HEK293 (cell line): ENCODE results near the gene GGNBP2.
A peak's percentile ranks its signal among the peaks of the same experiment; 100 is the strongest.

Experiments used
- CTCF ChIA-PET: fragments of 350-600 bp; formaldehyde crosslinking; extraction: SDS; loops from one replicate; lab custom pipeline; 2021; ENCODE audit warnings: antibody characterized with exemption; lab: Yijun Ruan, JAX
- POLR2A ChIA-PET: fragments of 300-600 bp; formaldehyde crosslinking; extraction: SDS; loops from one replicate; lab custom pipeline; 2020; ENCODE audit warnings: antibody characterized with exemption, inconsistent platforms; lab: Yijun Ruan, JAX
- H3K27ac ChIP-seq: fragments of 200-500 bp; sonication (Bioruptor generic); 2 replicates; pipeline ENCODE4 v1.5.1; 2014; ENCODE audit warnings: low read depth, low read length, control low read depth, inconsistent platforms; ENCODE audit errors: extremely low read depth
- H3K36me3 ChIP-seq, 2 experiments: fragments of 200-500 bp in 1 of 2; sonication (Bioruptor generic) in 1 of 2; 1 replicate in 1 of 2; 2 replicates in 1 of 2; pipeline ENCODE4 v1.5.1; 2014 to 2017; ENCODE audit warnings: inconsistent platforms in 2 of 2, low read length in 2 of 2; ENCODE audit not compliant: control insufficient read depth in 2 of 2, insufficient read depth in 1 of 2
- H3K4me1 ChIP-seq: fragments of 200-500 bp; sonication (Bioruptor generic); 2 replicates; pipeline ENCODE4 v1.5.1; 2014; ENCODE audit warnings: mild to moderate bottlenecking, low read length, inconsistent platforms; ENCODE audit not compliant: control insufficient read depth, insufficient read depth
- H3K4me3 ChIP-seq: 2 replicates; pipeline ENCODE4 v1.5.1; 2011; ENCODE audit warnings: low read depth, mild to moderate bottlenecking, control low read depth, low read length, moderate library complexity
- H3K9me3 ChIP-seq: fragments of 200-500 bp; sonication (Bioruptor generic); 2 replicates; pipeline ENCODE4 v1.5.1; 2014; ENCODE audit warnings: low read depth, low read length, inconsistent platforms; ENCODE audit not compliant: control insufficient read depth, insufficient read depth
- KLF9 ChIP-seq: fragments of 450-650 bp; formaldehyde crosslinking; IDR thresholded peaks from 2 replicates; pipeline ENCODE4 v1.5.1; 2016; ENCODE audit warnings: missing biosample characterization, missing genetic modification characterization, low read depth
- SP2 ChIP-seq: fragments of 450-650 bp; formaldehyde crosslinking; IDR thresholded peaks from 2 replicates; pipeline ENCODE4 v1.5.1; 2016; ENCODE audit warnings: missing biosample characterization, missing genetic modification characterization
- TCF7L2 ChIP-seq: IDR thresholded peaks from 2 replicates; pipeline ENCODE4 v1.6.1; 2011; ENCODE audit warnings: low read depth, mild to moderate bottlenecking, inconsistent platforms, low read length, moderate library complexity, borderline replicate concordance
- ZBTB1 ChIP-seq: fragments of 450-650 bp; formaldehyde crosslinking; IDR thresholded peaks from 2 replicates; pipeline ENCODE4 v1.5.1; 2016; ENCODE audit warnings: missing biosample characterization, missing genetic modification characterization
- ZFHX2 ChIP-seq: fragments of 450-650 bp; formaldehyde crosslinking; conservative IDR thresholded peaks from 2 replicates; pipeline ENCODE4 v1.5.1; 2016; ENCODE audit warnings: missing biosample characterization, missing genetic modification characterization
- ZNF138 ChIP-seq: fragments of 450-650 bp; formaldehyde crosslinking; IDR thresholded peaks from 2 replicates; pipeline ENCODE4 v1.5.1; 2016; ENCODE audit warnings: missing biosample characterization, missing genetic modification characterization, borderline replicate concordance
- ZNF16 ChIP-seq: fragments of 450-650 bp; formaldehyde crosslinking; IDR thresholded peaks from 2 replicates; pipeline ENCODE4 v1.5.1; 2016; ENCODE audit warnings: low read depth, missing biosample characterization, missing genetic modification characterization
- ZNF175 ChIP-seq: fragments of 450-650 bp; formaldehyde crosslinking; IDR thresholded peaks from 2 replicates; pipeline ENCODE4 v1.5.1; 2016; ENCODE audit warnings: missing biosample characterization, missing genetic modification characterization
- ZNF302 ChIP-seq: fragments of 450-650 bp; formaldehyde crosslinking; IDR thresholded peaks from 2 replicates; pipeline ENCODE4 v1.5.1; 2016; ENCODE audit warnings: missing biosample characterization, missing genetic modification characterization, low read depth
- ZNF623 ChIP-seq: fragments of 450-650 bp; formaldehyde crosslinking; IDR thresholded peaks from 2 replicates; pipeline ENCODE4 v1.5.1; 2016; ENCODE audit warnings: missing biosample characterization, missing genetic modification characterization
- ZNF785 ChIP-seq: fragments of 450-650 bp; formaldehyde crosslinking; IDR thresholded peaks from 2 replicates; pipeline ENCODE4 v1.5.1; 2016; ENCODE audit warnings: missing biosample characterization, missing genetic modification characterization
- TF ChIP-seq, protein P1 (sequence below): fragments of 450-650 bp; formaldehyde crosslinking; IDR thresholded peaks from 2 replicates; pipeline ENCODE4 v1.5.1; 2016; ENCODE audit warnings: missing biosample characterization, missing genetic modification characterization
- TF ChIP-seq, protein P2 (sequence below): fragments of 450-650 bp; formaldehyde crosslinking; IDR thresholded peaks from 2 replicates; pipeline ENCODE4 v1.5.1; 2017; ENCODE audit warnings: missing biosample characterization, missing genetic modification characterization
- TF ChIP-seq, protein P3 (sequence below): fragments of 450-650 bp; formaldehyde crosslinking; IDR thresholded peaks from 2 replicates; pipeline ENCODE4 v1.5.1; 2016; ENCODE audit warnings: missing biosample characterization, missing genetic modification characterization
- TF ChIP-seq, protein P4 (sequence below): fragments of 450-650 bp; formaldehyde crosslinking; IDR thresholded peaks from 2 replicates; pipeline ENCODE4 v1.5.1; 2016; ENCODE audit warnings: missing biosample characterization, missing genetic modification characterization
- TF ChIP-seq, protein P5 (sequence below): fragments of 450-650 bp; formaldehyde crosslinking; IDR thresholded peaks from 2 replicates; pipeline ENCODE4 v1.5.1; 2016; ENCODE audit warnings: missing biosample characterization, missing genetic modification characterization
- TF ChIP-seq, protein P6 (sequence below): fragments of 450-650 bp; formaldehyde crosslinking; IDR thresholded peaks from 2 replicates; pipeline ENCODE4 v1.5.1; 2016; ENCODE audit warnings: missing biosample characterization, missing genetic modification characterization, borderline replicate concordance
- TF ChIP-seq, protein P7 (sequence below): fragments of 450-650 bp; formaldehyde crosslinking; IDR thresholded peaks from 2 replicates; pipeline ENCODE4 v1.5.1; 2016; ENCODE audit warnings: missing biosample characterization, missing genetic modification characterization
- TF ChIP-seq, protein P8 (sequence below): IDR thresholded peaks from 2 replicates; pipeline ENCODE4 v1.6.1; 2011; ENCODE audit warnings: mild to moderate bottlenecking, low read depth, low read length, borderline replicate concordance

Gene GGNBP2

DNA sequence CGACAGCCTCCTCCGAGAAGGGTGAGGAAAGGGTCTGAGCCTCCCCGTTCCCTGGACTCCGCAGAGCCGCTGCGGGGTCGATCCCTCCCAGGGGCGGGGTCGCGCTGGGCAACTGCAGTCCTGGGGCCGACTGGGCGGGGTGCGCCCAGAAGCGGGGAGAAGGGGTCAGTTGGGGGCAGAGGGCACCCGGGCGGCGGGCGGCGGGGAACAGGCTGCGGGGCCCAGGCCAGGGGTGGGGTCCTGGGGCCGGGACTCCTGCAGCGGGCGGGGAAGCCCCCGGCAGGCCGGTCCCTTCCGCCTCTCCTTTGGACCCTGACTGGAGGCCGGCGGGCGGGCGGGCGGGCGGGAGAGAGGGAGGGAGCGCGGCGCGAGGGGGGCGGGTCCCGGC is 352 bp downstream of the GGNBP2 start (continued):
- TF ChIP-seq, protein P1, sequence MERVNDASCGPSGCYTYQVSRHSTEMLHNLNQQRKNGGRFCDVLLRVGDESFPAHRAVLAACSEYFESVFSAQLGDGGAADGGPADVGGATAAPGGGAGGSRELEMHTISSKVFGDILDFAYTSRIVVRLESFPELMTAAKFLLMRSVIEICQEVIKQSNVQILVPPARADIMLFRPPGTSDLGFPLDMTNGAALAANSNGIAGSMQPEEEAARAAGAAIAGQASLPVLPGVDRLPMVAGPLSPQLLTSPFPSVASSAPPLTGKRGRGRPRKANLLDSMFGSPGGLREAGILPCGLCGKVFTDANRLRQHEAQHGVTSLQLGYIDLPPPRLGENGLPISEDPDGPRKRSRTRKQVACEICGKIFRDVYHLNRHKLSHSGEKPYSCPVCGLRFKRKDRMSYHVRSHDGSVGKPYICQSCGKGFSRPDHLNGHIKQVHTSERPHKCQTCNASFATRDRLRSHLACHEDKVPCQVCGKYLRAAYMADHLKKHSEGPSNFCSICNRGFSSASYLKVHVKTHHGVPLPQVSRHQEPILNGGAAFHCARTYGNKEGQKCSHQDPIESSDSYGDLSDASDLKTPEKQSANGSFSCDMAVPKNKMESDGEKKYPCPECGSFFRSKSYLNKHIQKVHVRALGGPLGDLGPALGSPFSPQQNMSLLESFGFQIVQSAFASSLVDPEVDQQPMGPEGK (tag by site-specific recombination) = peak; percentile 9; the same call in 1 of the 2 replicates
- TF ChIP-seq, protein P2, sequence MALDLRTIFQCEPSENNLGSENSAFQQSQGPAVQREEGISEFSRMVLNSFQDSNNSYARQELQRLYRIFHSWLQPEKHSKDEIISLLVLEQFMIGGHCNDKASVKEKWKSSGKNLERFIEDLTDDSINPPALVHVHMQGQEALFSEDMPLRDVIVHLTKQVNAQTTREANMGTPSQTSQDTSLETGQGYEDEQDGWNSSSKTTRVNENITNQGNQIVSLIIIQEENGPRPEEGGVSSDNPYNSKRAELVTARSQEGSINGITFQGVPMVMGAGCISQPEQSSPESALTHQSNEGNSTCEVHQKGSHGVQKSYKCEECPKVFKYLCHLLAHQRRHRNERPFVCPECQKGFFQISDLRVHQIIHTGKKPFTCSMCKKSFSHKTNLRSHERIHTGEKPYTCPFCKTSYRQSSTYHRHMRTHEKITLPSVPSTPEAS (tag by site-specific recombination) = no peak
- TF ChIP-seq ZNF785 (tag by site-specific recombination) (no peak), ZFHX2 (tag by site-specific recombination) (no peak), ZNF302 (tag by site-specific recombination) (0 out of 2 replicates have a peak, but pooled peaks have one; percentile 37), ZBTB1 (tag by site-specific recombination) (0 out of 2 replicates have a peak, but pooled peaks have one; percentile 24), KLF9 (tag by site-specific recombination) (peak; percentile 63; the same call in 1 of the 2 replicates)
- TF ChIP-seq, protein P3, sequence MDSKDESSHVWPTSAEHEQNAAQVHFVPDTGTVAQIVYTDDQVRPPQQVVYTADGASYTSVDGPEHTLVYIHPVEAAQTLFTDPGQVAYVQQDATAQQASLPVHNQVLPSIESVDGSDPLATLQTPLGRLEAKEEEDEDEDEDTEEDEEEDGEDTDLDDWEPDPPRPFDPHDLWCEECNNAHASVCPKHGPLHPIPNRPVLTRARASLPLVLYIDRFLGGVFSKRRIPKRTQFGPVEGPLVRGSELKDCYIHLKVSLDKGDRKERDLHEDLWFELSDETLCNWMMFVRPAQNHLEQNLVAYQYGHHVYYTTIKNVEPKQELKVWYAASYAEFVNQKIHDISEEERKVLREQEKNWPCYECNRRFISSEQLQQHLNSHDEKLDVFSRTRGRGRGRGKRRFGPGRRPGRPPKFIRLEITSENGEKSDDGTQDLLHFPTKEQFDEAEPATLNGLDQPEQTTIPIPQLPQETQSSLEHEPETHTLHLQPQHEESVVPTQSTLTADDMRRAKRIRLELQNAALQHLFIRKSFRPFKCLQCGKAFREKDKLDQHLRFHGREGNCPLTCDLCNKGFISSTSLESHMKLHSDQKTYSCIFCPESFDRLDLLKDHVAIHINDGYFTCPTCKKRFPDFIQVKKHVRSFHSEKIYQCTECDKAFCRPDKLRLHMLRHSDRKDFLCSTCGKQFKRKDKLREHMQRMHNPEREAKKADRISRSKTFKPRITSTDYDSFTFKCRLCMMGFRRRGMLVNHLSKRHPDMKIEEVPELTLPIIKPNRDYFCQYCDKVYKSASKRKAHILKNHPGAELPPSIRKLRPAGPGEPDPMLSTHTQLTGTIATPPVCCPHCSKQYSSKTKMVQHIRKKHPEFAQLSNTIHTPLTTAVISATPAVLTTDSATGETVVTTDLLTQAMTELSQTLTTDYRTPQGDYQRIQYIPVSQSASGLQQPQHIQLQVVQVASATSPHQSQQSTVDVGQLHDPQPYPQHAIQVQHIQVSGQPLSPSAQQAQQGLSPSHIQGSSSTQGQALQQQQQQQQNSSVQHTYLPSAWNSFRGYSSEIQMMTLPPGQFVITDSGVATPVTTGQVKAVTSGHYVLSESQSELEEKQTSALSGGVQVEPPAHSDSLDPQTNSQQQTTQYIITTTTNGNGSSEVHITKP (tag by site-specific recombination) = 0 out of 2 replicates have a peak, but pooled peaks have one; percentile 7
- TF ChIP-seq, protein P4, sequence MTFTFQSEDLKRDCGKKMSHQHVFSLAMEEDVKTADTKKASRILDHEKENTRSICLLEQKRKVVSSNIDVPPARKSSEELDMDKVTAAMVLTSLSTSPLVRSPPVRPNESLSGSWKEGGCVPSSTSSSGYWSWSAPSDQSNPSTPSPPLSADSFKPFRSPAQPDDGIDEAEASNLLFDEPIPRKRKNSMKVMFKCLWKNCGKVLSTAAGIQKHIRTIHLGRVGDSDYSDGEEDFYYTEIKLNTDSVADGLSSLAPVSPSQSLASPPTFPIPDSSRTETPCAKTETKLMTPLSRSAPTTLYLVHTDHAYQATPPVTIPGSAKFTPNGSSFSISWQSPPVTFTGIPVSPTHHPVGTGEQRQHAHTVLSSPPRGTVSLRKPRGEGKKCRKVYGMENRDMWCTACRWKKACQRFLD (tag by site-specific recombination) = no peak
- TF ChIP-seq, protein P5, sequence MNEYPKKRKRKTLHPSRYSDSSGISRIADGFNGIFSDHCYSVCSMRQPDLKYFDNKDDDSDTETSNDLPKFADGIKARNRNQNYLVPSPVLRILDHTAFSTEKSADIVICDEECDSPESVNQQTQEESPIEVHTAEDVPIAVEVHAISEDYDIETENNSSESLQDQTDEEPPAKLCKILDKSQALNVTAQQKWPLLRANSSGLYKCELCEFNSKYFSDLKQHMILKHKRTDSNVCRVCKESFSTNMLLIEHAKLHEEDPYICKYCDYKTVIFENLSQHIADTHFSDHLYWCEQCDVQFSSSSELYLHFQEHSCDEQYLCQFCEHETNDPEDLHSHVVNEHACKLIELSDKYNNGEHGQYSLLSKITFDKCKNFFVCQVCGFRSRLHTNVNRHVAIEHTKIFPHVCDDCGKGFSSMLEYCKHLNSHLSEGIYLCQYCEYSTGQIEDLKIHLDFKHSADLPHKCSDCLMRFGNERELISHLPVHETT (tag by site-specific recombination) = no peak; the same call in 1 of the 2 replicates
- TF ChIP-seq, protein P6, sequence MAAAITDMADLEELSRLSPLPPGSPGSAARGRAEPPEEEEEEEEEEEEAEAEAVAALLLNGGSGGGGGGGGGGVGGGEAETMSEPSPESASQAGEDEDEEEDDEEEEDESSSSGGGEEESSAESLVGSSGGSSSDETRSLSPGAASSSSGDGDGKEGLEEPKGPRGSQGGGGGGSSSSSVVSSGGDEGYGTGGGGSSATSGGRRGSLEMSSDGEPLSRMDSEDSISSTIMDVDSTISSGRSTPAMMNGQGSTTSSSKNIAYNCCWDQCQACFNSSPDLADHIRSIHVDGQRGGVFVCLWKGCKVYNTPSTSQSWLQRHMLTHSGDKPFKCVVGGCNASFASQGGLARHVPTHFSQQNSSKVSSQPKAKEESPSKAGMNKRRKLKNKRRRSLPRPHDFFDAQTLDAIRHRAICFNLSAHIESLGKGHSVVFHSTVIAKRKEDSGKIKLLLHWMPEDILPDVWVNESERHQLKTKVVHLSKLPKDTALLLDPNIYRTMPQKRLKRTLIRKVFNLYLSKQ (tag by site-specific recombination) = no peak

DNA sequence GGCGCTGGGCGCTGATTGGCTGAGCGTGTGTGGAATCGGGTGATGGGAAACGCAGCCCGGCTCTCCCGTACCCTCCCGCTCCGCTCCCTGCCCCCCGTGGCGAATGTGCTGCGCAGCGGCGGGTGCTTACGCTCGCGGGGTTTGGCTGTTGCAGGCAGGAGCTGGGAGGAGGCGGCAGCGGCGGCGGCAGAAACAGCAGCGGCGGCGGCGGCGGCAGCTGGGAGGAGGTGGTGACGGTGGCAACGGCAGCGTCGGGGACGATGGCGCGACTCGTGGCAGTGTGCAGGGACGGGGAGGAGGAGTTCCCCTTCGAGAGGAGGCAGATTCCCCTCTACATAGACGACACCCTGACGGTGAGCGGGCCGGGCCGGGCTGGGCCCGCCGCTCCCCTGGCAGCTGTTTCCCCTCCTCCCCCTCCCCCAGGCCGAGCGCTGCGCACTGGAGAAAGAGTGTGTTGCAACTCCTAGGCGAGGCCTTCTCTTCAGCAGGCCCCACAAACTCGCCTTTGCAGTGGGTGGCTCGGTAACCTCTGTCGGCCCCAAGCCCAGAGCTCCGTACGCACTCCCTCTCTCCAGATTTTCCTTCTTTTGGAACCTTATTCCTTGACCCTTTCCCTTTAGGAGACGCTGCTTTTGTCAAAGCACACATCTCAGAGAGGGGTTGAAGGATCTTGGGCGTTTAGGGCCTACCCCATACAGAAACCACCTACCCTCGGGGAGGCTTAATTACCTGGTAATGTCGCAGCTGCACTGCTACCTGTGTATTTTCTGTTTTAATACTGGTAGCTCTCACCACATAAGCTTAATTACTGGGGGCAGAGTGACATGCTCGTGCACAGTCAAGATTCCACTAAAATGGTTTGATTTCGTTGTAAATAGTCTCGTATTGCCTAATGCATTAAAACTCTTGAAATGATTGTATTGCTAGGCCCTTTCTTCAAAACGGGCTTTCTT is 1.0 kb downstream of the GGNBP2 start:
- ChIA-PET POLR2A (interaction anchor here (0.5 to 4.3 kb wide), 21 partner anchors 8 to 729 kb away, joined by 3 to 81 read pairs (median 4); partner anchors contain the start of genes DHRS11, MRM1, MYO19 and PIGW), CTCF (interaction anchor here (0.5 to 1.8 kb wide), 5 partner anchors 12 to 644 kb away, joined by 3 to 7 read pairs (median 3); no protein-coding TSS in a partner anchor)
- Histone ChIP-seq H3K4me3 (peak overlapping the region; percentile 99), H3K4me1 (peaks cover 11% of the 10 kb centered on the region), H3K27ac (peak overlapping the region; percentile 96), H3K9me3 (no peaks in the 10 kb centered on the region), H3K36me3 (peaks cover 10 to 14% of the 10 kb centered on the region in 2 experiments)
- TF ChIP-seq KLF9 (tag by site-specific recombination) (peak; percentile 44; the same call in 1 of the 2 replicates), TCF7L2 (no peak), ZNF16 (tag by site-specific recombination) (no peak), ZNF623 (no peak; the same call in 1 of the 2 replicates), ZNF138 (tag by site-specific recombination) (no peak), SP2 (peak; percentile 63), ZNF175 (tag by site-specific recombination) (no peak), ZNF785 (tag by site-specific recombination) (peak; percentile 80)
- TF ChIP-seq, protein P7, sequence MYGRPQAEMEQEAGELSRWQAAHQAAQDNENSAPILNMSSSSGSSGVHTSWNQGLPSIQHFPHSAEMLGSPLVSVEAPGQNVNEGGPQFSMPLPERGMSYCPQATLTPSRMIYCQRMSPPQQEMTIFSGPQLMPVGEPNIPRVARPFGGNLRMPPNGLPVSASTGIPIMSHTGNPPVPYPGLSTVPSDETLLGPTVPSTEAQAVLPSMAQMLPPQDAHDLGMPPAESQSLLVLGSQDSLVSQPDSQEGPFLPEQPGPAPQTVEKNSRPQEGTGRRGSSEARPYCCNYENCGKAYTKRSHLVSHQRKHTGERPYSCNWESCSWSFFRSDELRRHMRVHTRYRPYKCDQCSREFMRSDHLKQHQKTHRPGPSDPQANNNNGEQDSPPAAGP (tag by site-specific recombination) = no peak; the same call in none of the 2 replicates
- TF ChIP-seq, protein P8, sequence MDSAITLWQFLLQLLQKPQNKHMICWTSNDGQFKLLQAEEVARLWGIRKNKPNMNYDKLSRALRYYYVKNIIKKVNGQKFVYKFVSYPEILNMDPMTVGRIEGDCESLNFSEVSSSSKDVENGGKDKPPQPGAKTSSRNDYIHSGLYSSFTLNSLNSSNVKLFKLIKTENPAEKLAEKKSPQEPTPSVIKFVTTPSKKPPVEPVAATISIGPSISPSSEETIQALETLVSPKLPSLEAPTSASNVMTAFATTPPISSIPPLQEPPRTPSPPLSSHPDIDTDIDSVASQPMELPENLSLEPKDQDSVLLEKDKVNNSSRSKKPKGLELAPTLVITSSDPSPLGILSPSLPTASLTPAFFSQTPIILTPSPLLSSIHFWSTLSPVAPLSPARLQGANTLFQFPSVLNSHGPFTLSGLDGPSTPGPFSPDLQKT = no peak
